Measurements from ENCODE around the gene FTO. TPM values are rescaled to one million over a fixed set of nuclear protein-coding genes. Genes with fewer than 3 reads are reported as not detected.

Gene FTO
- total RNA-seq, 1 experiment from 2014 or later, result 57.4 TPM

GRCh38 chr16:54093281-54093680 is 389.3 kb downstream of the FTO start:
- no peak for ATAC-seq
- POLR2A ChIA-PET, result no interaction called here
- CTCF ChIA-PET, result no interaction called here
- Mint-ChIP-seq H3K27me3 (ENCODE audit: low read depth) (no peaks in the 10 kb centered on the region), H3K9me3 (peaks cover 22% of the 10 kb centered on the region), H3K4me1 (no peaks in the 10 kb centered on the region), H3K36me3 (no peaks in the 10 kb centered on the region), H3K27ac (no peak overlapping the region), H3K4me3 (no peak overlapping the region)
- no peak for DNase-seq (ENCODE audit: low spot score)
- no peak for TF ChIP-seq ERG (CRISPR knock-in tag; IDR thresholded peaks at IDR 0.05)
- no peak for TF ChIP-seq EMX1 (CRISPR knock-in tag; IDR thresholded peaks at IDR 0.05)
- no peak for TF ChIP-seq CDX4 (CRISPR knock-in tag; IDR thresholded peaks at IDR 0.05; ENCODE audit: borderline replicate concordance)
- TF ChIP-seq PRDM15 (CRISPR knock-in tag; IDR thresholded peaks at IDR 0.05), result no peak
- no peak for TF ChIP-seq ATF3 (CRISPR knock-in tag; conservative IDR thresholded peaks at IDR 0.05)
- no peak for TF ChIP-seq GRHL2 (CRISPR knock-in tag; IDR thresholded peaks at IDR 0.05; ENCODE audit: insufficient replicate concordance, severe bottlenecking)

DNA sequence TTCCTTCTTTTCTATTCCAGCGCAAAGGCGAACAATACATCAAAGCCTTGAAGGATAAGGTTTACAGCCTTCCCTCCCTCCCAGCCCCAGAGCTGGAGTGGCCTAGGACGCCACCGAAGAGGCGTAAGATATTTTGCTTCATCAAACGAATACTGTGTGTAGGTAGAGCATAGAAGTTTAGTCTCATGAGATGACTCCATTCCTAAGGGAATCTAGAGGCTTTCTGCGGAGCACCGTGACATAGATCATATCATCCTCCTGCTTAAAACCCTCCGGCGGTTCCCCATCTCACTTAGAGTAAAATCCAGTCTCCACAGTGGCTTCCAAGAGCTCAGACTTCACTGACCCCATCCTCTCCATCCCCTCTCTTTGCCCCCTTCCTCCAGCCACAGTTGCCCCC is 390.7 kb downstream of the FTO start:
- ChIA-PET POLR2A (no interaction called here), CTCF (no interaction called here)
- Mint-ChIP-seq H3K4me3 (no peak overlapping the region), H3K4me1 (no peaks in the 10 kb centered on the region), H3K9me3 (peaks cover 16% of the 10 kb centered on the region), H3K27me3 (ENCODE audit: low read depth) (no peaks in the 10 kb centered on the region), H3K36me3 (no peaks in the 10 kb centered on the region), H3K27ac (no peak overlapping the region)
- ATAC-seq (no peak), DNase-seq (ENCODE audit: low spot score) (no peak)
- TF ChIP-seq ESRRA (CRISPR knock-in tag; IDR thresholded peaks at IDR 0.05; ENCODE audit: borderline replicate concordance), result no peak
- TF ChIP-seq ZNF532 (CRISPR knock-in tag; IDR thresholded peaks at IDR 0.05; ENCODE audit: borderline replicate concordance), result no peak
- TF ChIP-seq ZNF138 (CRISPR knock-in tag; conservative IDR thresholded peaks at IDR 0.05), result no peak
- TF ChIP-seq NFATC4 (CRISPR knock-in tag; IDR thresholded peaks at IDR 0.05), result no peak

GRCh38 chr16:54096607-54097006 is 392.7 kb downstream of the FTO start:
- H3K9me3 Mint-ChIP-seq, result 0 out of 2 replicates have a peak, but pooled peaks cover 5% of the 10 kb centered on the region
- H3K4me1 Mint-ChIP-seq, result no peaks in the 10 kb centered on the region
- no peak overlapping the region for H3K27ac Mint-ChIP-seq
- ATAC-seq (no peak), DNase-seq (ENCODE audit: low spot score) (no peak)
- H3K27me3 Mint-ChIP-seq (ENCODE audit: low read depth), result no peaks in the 10 kb centered on the region
- ChIA-PET CTCF (no interaction called here), POLR2A (no interaction called here)
- H3K36me3 Mint-ChIP-seq, result no peaks in the 10 kb centered on the region
- H3K4me3 Mint-ChIP-seq, result no peak overlapping the region
- TF ChIP-seq CREB1 (CRISPR knock-in tag; IDR thresholded peaks at IDR 0.05) (no peak), FOXK1 (CRISPR knock-in tag; IDR thresholded peaks at IDR 0.05) (no peak), ZNF671 (CRISPR knock-in tag; IDR thresholded peaks at IDR 0.05) (no peak), OVOL2 (CRISPR knock-in tag; IDR thresholded peaks at IDR 0.05; ENCODE audit: borderline replicate concordance) (no peak), ERG (CRISPR knock-in tag; IDR thresholded peaks at IDR 0.05) (no peak), ZNF532 (CRISPR knock-in tag; IDR thresholded peaks at IDR 0.05; ENCODE audit: borderline replicate concordance) (no peak), FOXJ3 (CRISPR knock-in tag; IDR thresholded peaks at IDR 0.05; ENCODE audit: borderline replicate concordance) (no peak)
